Embryonic facial prominence (tissue), 1 donor: ENCODE measurements around the gene MYO7A.

Experiments
- DNase-seq: peaks from one replicate; pipeline ENCODE4 v3.0.0-alpha.2; 2016; ENCODE audit errors: extremely low spot score

The MYO7A gene

GRCh38 chr11:77165066-77165465 is 37.0 kb downstream of the MYO7A start:
- no peak for DNase-seq

DNA sequence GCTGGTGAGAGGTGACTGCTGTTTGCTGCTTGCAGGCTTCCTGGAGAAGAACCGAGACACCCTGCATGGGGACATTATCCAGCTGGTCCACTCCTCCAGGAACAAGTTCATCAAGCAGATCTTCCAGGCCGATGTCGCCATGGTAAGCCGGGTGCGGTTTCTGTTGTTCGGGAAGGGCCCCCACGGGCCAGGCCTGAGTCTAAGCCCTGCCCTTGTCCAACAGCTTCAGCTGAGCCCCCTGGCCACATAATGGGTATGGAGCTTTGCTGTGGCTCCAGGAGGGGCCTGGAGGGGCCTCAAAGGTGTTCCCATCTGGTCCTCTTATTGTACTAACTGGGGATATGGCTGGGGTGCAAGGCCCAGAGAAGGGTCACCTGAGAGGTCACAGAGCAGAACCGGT is 38.0 kb downstream of the MYO7A start:
- no peak for DNase-seq

GRCh38 chr11:77167111-77167626 is 39.1 kb downstream of the MYO7A start:
- no peak for DNase-seq

- no peak for DNase-seq
These were observed 39.7 kb downstream of the MYO7A start for GRCh38 chr11:77167791-77168190.

DNA sequence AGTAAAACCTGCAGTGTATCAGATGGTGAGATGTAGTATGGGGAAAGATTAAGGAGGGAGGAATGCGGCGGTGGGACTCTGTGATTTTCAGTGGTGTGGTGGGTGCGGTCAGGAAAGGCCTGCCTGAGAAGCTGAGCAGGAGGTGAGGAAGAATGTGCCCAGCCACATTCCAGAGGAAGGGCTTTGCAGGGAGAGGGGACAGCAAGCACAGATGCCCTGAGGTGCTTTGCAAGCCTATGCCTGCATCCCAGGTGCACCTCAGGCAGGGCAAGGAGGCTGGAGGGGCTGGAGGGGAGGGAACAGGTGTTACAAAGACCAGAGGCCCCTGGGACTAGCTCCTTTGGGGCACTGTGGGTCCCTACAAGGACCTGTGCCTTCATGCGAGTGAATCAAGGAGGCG is 42.1 kb downstream of the MYO7A start:
- DNase-seq = no peak

DNA sequence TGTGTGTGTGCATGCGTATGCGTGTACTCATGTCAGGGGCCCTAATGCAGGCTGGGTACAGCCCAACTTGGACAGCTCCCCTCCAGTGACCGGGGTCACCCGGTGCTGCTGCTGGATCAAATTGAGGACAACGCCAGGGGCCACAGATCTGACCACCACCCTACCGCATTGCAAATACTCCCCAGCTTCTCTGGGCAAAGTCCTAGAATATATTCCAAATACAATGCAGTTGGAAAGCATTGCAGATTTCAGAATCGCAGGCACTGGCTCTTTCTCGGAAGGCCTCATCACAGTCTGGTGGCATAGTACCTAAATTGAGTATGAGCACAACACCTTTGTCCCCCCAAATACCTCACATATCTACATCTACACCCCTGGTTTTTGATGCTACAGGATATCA is 43.2 kb downstream of the MYO7A start:
- no peak for DNase-seq

GRCh38 chr11:77171885-77172665 is 44.0 kb downstream of the MYO7A start:
- DNase-seq = no peak

DNA sequence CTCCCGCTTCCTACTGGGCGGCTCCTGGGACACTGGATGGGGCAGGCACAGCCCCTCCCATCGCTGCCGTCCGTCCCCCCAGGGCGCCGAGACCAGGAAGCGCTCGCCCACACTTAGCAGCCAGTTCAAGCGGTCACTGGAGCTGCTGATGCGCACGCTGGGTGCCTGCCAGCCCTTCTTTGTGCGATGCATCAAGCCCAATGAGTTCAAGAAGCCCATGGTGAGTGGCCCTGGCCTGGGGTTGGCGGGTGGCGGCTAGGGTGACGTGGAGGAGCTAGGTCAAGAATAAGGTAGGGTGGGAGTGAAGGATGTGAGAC is 44.6 kb downstream of the MYO7A start:
- no peak for DNase-seq

DNA sequence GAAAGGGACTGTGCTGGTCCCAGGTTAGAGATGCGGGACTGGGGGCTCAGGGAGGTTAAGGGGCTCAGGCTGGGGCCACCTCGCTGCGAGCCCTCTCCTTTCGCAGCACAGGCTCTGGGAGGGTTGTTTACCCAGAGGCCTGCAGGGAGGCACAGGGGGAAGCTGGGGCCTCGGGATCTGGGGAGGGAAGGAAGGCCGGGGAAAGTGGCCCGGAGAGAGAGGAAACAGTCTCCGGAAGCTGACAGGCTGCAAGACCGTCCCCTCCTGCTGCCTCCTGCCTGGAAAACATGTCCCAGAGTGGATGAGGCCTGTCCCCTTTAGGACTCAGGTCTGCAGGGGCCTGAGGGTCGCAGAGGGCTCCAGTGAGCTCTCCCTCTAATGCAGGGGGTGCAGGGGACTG is 45.4 kb downstream of the MYO7A start:
- DNase-seq = no peak

- DNase-seq = no peak
These were observed 46.5 kb downstream of the MYO7A start for GRCh38 chr11:77174559-77174958.

DNA sequence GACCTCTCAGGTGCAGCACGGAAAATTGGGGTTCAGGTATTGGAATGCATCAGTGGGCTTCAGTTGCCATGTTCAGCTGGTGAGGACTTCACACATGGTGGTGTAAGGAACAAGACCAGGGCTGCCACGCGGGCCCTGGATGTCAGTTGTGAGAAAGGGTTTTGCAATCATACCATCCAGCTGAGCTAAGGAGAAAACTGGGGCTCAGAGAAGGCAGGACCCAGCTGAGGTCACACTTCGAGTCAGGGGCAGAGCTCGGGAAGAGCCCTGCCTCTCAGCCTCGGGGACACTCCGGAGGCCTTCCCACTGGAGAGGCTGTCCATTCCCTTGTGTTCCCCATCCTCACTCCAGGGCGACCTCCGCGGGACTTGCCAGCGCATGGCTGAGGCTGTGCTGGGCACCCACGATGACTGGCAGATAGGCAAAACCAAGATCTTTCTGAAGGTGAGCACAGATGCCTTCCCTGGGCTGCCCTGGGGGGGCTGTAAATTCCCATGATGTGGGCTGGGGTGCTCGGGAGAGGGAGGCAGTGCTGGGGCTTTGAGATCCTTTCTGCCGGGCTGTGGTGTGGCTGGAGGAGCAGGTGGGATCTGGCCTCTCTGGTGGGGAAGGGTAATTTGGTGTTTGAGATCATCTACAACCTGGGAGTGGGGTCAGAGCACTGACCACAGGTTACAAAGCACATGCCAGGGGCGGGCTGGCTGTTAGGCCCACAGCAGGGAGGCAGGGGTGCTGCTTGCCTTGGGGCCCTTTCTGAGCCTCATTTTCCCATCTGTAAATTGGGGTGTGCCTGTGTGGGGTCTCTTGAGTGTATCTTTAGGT is 47.2 kb downstream of the MYO7A start:
- DNase-seq = no peak

GRCh38 chr11:77175869-77176539 is 48.0 kb downstream of the MYO7A start:
- DNase-seq = no peak

DNA sequence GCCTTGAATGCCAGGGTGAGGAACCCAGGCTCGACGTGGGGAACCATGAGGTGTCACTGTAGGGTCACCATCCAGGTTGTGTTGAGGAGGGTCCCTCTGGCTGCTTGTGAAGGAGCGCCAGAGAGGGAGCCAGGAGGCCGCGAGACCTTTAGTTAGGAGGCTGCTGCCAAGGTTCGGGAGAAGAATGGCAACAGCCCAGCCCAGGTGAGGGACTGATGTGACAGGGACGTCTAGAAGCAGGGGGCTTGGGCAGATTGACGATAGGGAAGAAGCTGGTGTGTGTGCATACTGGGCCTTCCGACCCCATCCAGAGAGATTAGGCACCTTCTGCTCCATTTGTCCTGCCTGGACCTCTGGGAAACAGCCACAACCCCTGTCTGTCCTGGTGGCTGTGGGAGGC is 49.0 kb downstream of the MYO7A start:
- DNase-seq = no peak

DNA sequence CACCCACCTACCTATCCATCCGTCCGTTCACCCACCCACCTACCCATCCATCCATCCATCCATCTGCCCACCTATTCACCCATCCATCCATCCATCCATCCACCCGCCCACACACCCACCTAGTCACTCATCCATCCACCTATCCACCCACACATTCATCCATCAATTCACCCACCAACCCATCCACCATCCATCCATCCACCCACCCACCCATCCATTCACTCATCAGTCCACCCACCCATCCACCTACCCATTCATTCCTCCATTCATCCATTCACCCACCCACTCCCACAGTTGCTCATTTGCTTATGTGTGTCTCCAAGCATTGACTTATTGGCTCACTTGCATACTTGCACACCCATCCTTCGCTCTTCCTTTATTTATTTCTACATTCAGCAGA is 50.1 kb downstream of the MYO7A start:
- no peak for DNase-seq

- DNase-seq = no peak
These were observed 51.0 kb downstream of the MYO7A start for GRCh38 chr11:77179048-77179447.

- no peak for DNase-seq
These were observed 51.6 kb downstream of the MYO7A start for GRCh38 chr11:77179681-77180080.

GRCh38 chr11:77180346-77180745 is 52.3 kb downstream of the MYO7A start:
- no peak for DNase-seq

GRCh38 chr11:77181226-77181625 is 53.2 kb downstream of the MYO7A start:
- DNase-seq = no peak

DNA sequence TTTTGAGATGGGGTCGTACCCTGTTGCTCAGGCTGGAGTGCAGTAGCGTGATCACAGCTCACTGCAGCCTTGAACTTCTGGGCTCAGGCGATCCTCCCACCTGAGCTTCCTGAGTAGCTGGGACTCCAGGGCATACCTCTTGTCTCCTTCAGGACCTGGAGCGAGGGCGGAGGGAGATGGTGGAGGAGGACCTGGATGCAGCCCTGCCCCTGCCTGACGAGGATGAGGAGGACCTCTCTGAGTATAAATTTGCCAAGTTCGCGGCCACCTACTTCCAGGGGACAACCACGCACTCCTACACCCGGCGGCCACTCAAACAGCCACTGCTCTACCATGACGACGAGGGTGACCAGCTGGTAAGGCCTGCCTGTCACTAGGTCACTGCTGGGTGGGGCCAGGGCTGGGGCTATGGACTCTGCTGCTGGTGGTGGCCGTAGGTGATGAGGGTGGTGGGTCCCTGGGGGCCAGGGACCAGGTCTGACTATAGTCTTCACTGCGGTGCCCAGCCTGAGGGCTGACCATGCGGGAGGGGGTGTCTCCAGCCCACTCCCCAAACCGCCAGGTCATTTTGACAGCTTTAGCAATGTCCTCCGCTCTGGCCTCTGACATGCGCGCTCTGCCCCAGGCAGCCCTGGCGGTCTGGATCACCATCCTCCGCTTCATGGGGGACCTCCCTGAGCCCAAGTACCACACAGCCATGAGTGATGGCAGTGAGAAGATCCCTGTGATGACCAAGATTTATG is 53.9 kb downstream of the MYO7A start:
- no peak for DNase-seq

GRCh38 chr11:77182542-77183430 is 54.7 kb downstream of the MYO7A start:
- no peak for DNase-seq

GRCh38 chr11:77183431-77183984 is 55.5 kb downstream of the MYO7A start:
- DNase-seq = no peak
